ENCODE measurements around the gene FOXP1. TPM values are rescaled to one million over a fixed set of nuclear protein-coding genes. Genes with fewer than 3 reads are reported as not detected.

Gene FOXP1
- total RNA-seq, 1 experiment from 2014 or later, result 75.3 TPM

GRCh38 chr3:71095511-71096291, 487.8 kb downstream of the FOXP1 start:
- Histone ChIP-seq H4K20me1 (ENCODE audit: control insufficient read depth, insufficient read depth, insufficient read length) (no peaks in the 10 kb centered on the region), H2BK5ac (ENCODE audit: insufficient read length, low read length) (no peak overlapping the region), H3K23me2 (ENCODE audit: insufficient read length, low read depth, low read length, poor library complexity, severe bottlenecking) (no peaks in the 10 kb centered on the region), H3K18ac (ENCODE audit: insufficient read length, low read depth, low read length) (no peak overlapping the region), H3K79me2 (ENCODE audit: insufficient read depth, low read length) (no peaks in the 10 kb centered on the region; the same call in 1 of the 2 replicates), H3K4me2 (ENCODE audit: insufficient read depth, insufficient read length, low read length) (no peak overlapping the region), H4K91ac (ENCODE audit: insufficient read length, low read depth, low read length) (no peak overlapping the region), H3T11ph (ENCODE audit: low read length) (no peak overlapping the region), H2BK15ac (ENCODE audit: low read depth, low read length) (no peak overlapping the region), H3K23ac (ENCODE audit: insufficient read length, low read depth, low read length) (no peak overlapping the region), H4K5ac (ENCODE audit: insufficient read length, low read depth, low read length) (no peak overlapping the region), H3K4me1 (ENCODE audit: insufficient read depth, low read length) (no peaks in the 10 kb centered on the region), H3K56ac (ENCODE audit: insufficient read length, low read depth, low read length) (no peak overlapping the region), H2BK120ac (ENCODE audit: low read depth, low read length, poor library complexity, severe bottlenecking) (no peak overlapping the region), H4K8ac (replicated peaks; ENCODE audit: insufficient read length, low read depth, low read length) (no peak overlapping the region), H3K14ac (ENCODE audit: insufficient read depth, low read length) (no peak overlapping the region), H3K27ac (ENCODE audit: insufficient read length, low read depth, low read length) (no peak overlapping the region), H3K4ac (ENCODE audit: low read depth, low read length) (no peak overlapping the region), H3K9me3 (ENCODE audit: control insufficient read depth, low read depth, low read length) (no peaks in the 10 kb centered on the region), H3K27me3 (ENCODE audit: insufficient read depth, low read length) (no peaks in the 10 kb centered on the region), H2AFZ (ENCODE audit: low read length) (no peak overlapping the region), H2BK12ac (ENCODE audit: insufficient read length, low read depth, low read length) (no peak overlapping the region), H2AK5ac (ENCODE audit: insufficient read length, low read length) (no peak overlapping the region), H3K79me1 (ENCODE audit: insufficient read depth, low read depth, low read length, poor library complexity, severe bottlenecking) (no peaks in the 10 kb centered on the region), H2BK20ac (ENCODE audit: low read depth, low read length, poor library complexity, severe bottlenecking) (no peak overlapping the region), H3K9ac (ENCODE audit: extremely low read depth, insufficient read length, low read length) (no peak overlapping the region)
- peaks cover 7 to 9% of the 10 kb centered on the region in 2 experiments for H3K4me1 Mint-ChIP-seq
- H3K36me3 Mint-ChIP-seq (ENCODE audit: insufficient read depth in 1 of 3, low read depth in 3 of 3), result peaks cover 0 to 11% (median 4%) of the 10 kb centered on the region in 3 experiments; a peak in 5 of 7 replicates
- H3K4me3 Mint-ChIP-seq, result no peak overlapping the region
- no peaks in the 10 kb centered on the region for H3K27me3 Mint-ChIP-seq (ENCODE audit: low read depth)
- no peak for DNase-seq
- H3K27ac Mint-ChIP-seq, result no peak overlapping the region
- no peak for TF ChIP-seq CTCF (conservative IDR thresholded peaks at IDR 0.05)
- WGBS (ENCODE audit: extremely low coverage, insufficient read length, low lambda C conversion rate), result no CpG with 5 or more reads among the region's 1 CpG
- H3K9me3 Mint-ChIP-seq, result no peaks in the 10 kb centered on the region

All from H9 (cell line).